NCI-H187 (cell line): ENCODE measurements around the gene ADCK2.
"Not testable (repeated sequence)": the region's sequence is repeated elsewhere in the genome, so short reads cannot be mapped to it uniquely, and the experiment has no call there.

ENCODE experiments used
- DNase-seq, 2 experiments: peaks; one replicate each; lab custom pipeline; 2025; lab: John Stamatoyannopoulos, UW

ADCK2 gene

GRCh38 chr7:140695381-140695780 lies 22.6 kb downstream of the ADCK2 start:
- DNase-seq: no peak

- DNase-seq: peak in 1 of 2 experiments; percentile 96
Observed at GRCh38 chr7:140696024-140696679, 23.4 kb downstream of the ADCK2 start.

GRCh38 chr7:140696680-140697446 lies 24.1 kb downstream of the ADCK2 start, which contains the start of gene NDUFB2:
NDUFB2 (plus strand) TSS chr7:140696708; CDS start chr7:140696745, 37 bp downstream.
- peak; percentile 82 to 93 for DNase-seq

- no peak for DNase-seq
Observed at GRCh38 chr7:140697447-140698143, 24.9 kb downstream of the ADCK2 start.

- no peak for DNase-seq
Observed at GRCh38 chr7:140698477-140698876, 25.7 kb downstream of the ADCK2 start.

GRCh38 chr7:140702774-140703173 lies 30.0 kb downstream of the ADCK2 start:
- DNase-seq: no peak

GRCh38 chr7:140704205-140704604 lies 31.5 kb downstream of the ADCK2 start:
- no peak for DNase-seq

GRCh38 chr7:140707132-140707531 lies 34.4 kb downstream of the ADCK2 start:
- no peak for DNase-seq

GRCh38 chr7:140708764-140709163 lies 36.0 kb downstream of the ADCK2 start:
- DNase-seq: not testable (repeated sequence)

GRCh38 chr7:140712392-140712791 lies 39.6 kb downstream of the ADCK2 start:
- DNase-seq: not testable (repeated sequence)

GRCh38 chr7:140714331-140715040 lies 41.7 kb downstream of the ADCK2 start:
- no peak for DNase-seq

- peak; percentile 44 to 55 for DNase-seq
Observed at GRCh38 chr7:140719721-140720120, 47.0 kb downstream of the ADCK2 start.

- no peak for DNase-seq
Observed at GRCh38 chr7:140722254-140722653, 49.5 kb downstream of the ADCK2 start.

GRCh38 chr7:140723006-140723405 lies 50.3 kb downstream of the ADCK2 start:
- no peak for DNase-seq

- DNase-seq: no peak
Observed at GRCh38 chr7:140723574-140723973, 50.8 kb downstream of the ADCK2 start.

GRCh38 chr7:140724706-140725105 lies 52.0 kb downstream of the ADCK2 start:
- no peak for DNase-seq

GRCh38 chr7:140726281-140726680 lies 53.5 kb downstream of the ADCK2 start:
- no peak for DNase-seq

- peak in 1 of 2 experiments; percentile 12 for DNase-seq
Observed at GRCh38 chr7:140732416-140732815, 59.7 kb downstream of the ADCK2 start.

GRCh38 chr7:140734096-140734495 lies 61.4 kb downstream of the ADCK2 start:
- no peak for DNase-seq

GRCh38 chr7:140734729-140735128 lies 62.0 kb downstream of the ADCK2 start:
- no peak for DNase-seq

GRCh38 chr7:140738280-140738679 lies 65.5 kb downstream of the ADCK2 start:
- no peak for DNase-seq

- DNase-seq: not testable (repeated sequence)
Observed at GRCh38 chr7:140743255-140743654, 70.5 kb downstream of the ADCK2 start.
